ENCODE measurements around the gene KCNJ2. TPM values are rescaled to one million over a fixed set of nuclear protein-coding genes. Genes with fewer than 3 reads are reported as not detected.

Gene KCNJ2
- total and polyA plus RNA-seq, 12 donors: 3.0 to 76.0 (median 41.9) TPM

GRCh38 chr17:70204431-70204830, 35.1 kb downstream of the KCNJ2 start:
- intact Hi-C loops (cut with DNase I): no loop called here
- ATAC-seq: no peak
- no peak for TF ChIP-seq CTCF (IDR thresholded peaks at IDR 0.05)

GRCh38 chr17:70205401-70205800, 36.1 kb downstream of the KCNJ2 start:
- 86 to 94% methylated on average over 4 of the region's 4 CpGs for WGBS, 2 donors
- TF ChIP-seq CTCF (IDR thresholded peaks at IDR 0.05): no peak
- Histone ChIP-seq H3K27me3 (no peaks in the 10 kb centered on the region), H3K4me3 (peak overlapping the region in 1 of 10 donors; percentile 10), H3K36me3 (no peaks in the 10 kb centered on the region), H3K9me3 (no peaks in the 10 kb centered on the region), H3K27ac (peak overlapping the region in 1 of 10 donors; percentile 71), H3K4me1 (peaks cover 0 to 29% (median 0%) of the 10 kb centered on the region in 9 donors)
- intact Hi-C loops (cut with DNase I): no loop called here
- no peak for DNase-seq
- ATAC-seq: no peak

More at GRCh38 chr17:70204431-70204830, 35.1 kb downstream of the KCNJ2 start:
- Histone ChIP-seq H3K27me3 (no peaks in the 10 kb centered on the region), H3K36me3 (no peaks in the 10 kb centered on the region), H3K4me1 (peaks cover 0 to 29% (median 0%) of the 10 kb centered on the region in 9 donors), H3K4me3 (no peak overlapping the region), H3K9me3 (no peaks in the 10 kb centered on the region), H3K27ac (peak overlapping the region in 1 of 10 donors; percentile 71)
- 92 to 97% methylated on average over 3 of the region's 3 CpGs for WGBS, 2 donors
- no peak for DNase-seq

DNA sequence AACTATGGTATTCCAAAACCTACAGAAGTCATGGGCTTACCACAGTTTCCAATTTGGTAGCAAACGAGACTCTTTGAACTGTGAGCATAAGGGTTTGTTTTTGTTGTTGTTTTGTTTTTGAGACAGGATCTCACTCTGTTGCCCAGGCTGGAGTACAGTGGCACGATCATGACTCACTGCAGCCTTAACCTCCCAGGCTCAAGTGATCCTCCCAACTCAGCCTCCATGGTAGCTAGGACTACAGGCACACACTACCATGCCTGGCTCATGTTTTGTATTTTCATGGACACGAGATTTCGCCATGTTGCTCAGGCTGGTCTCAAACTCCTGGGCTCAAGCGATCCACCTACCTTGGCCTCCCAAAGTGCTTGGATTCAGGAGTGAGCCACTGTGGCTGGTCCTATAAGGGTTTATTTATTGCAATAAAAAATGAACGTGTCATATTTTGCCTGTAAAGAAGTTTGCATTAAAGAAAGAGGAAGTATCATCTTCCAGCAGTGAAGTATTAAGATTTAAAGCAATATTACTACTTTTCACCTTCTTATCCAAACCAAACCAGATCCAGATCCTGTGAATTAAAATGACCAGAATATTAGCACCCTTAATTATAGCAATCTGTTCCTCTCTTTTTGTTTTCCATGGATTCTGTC, 37.2 kb downstream of the KCNJ2 start:
- intact Hi-C loops (cut with DNase I): no loop called here

DNA sequence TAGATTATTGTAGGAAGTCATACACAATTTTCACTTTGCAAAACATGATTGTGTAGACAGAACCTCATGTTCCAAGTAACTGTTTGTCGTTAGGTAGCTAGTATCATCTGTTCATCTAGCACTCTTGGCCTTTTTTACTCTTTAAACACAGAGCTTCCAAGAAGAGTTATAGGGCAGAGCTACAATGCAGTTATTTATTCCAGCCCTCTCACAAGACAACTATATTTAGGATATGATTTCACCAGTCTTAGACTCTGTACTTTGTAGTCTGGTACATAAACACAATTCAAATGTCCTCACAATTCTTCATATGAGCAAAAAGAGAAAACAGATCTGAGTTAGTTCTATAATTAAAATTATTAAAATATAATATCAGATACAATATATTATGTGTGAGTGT, 37.9 kb downstream of the KCNJ2 start:
- intact Hi-C loops (cut with DNase I): no loop called here
- Histone ChIP-seq H3K9me3 (no peaks in the 10 kb centered on the region), H3K4me3 (no peak overlapping the region), H3K27me3 (no peaks in the 10 kb centered on the region), H3K4me1 (peaks cover 0 to 32% (median 0%) of the 10 kb centered on the region in 9 donors), H3K27ac (no peak overlapping the region), H3K36me3 (no peaks in the 10 kb centered on the region)
- WGBS, 2 donors: 40 to 54% methylated on average over 1 of the region's 1 CpG
- DNase-seq: no peak
- ATAC-seq: peak in 2 of 8 donors; percentile 64 to 81
- TF ChIP-seq CTCF (IDR thresholded peaks at IDR 0.05): no peak

More for the DNA sequence above, 37.2 kb downstream of the KCNJ2 start:
- Histone ChIP-seq H3K27me3 (no peaks in the 10 kb centered on the region), H3K9me3 (no peaks in the 10 kb centered on the region), H3K4me1 (peaks cover 0 to 32% (median 0%) of the 10 kb centered on the region in 9 donors), H3K27ac (peak overlapping the region in 1 of 10 donors; percentile 71), H3K4me3 (no peak overlapping the region), H3K36me3 (no peaks in the 10 kb centered on the region)
- no peak for ATAC-seq
- WGBS, 2 donors: 73 to 88% methylated on average over 6 of the region's 6 CpGs
- TF ChIP-seq CTCF (IDR thresholded peaks at IDR 0.05): no peak
- DNase-seq: no peak

Measured in heart right ventricle (tissue), 16 donors.